GM19025 (cell line): ENCODE data around the gene GPR183.

Source experiments
- ATAC-seq: cut with Tn5 transposase; IDR thresholded peaks from one replicate; pipeline ENCODE4 v1.9.1; 2021; ENCODE audit warnings: mild to moderate bottlenecking, low read depth, moderate library complexity; ENCODE audit not compliant: unreplicated experiment

GPR183 gene

DNA sequence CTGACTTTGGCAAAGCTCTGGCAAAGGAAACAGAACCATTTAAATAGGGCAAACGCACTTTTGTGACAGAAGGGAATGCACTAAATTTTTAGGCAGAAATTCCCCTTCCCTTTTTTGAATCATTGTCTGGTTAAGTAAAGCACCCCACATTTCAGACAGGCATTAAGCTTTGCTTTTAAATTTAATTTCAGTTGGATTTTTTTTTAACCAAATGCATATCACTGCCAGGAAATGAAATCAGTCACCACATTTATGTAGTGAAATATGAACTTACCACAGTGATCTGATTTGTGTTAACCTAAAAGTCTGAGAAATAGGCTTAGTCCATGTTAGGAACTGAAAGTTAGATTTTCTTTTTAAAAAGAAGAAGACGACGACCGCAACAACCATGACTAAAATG, 10.8 kb downstream of the GPR183 start:
- peak; percentile 43 for ATAC-seq

DNA sequence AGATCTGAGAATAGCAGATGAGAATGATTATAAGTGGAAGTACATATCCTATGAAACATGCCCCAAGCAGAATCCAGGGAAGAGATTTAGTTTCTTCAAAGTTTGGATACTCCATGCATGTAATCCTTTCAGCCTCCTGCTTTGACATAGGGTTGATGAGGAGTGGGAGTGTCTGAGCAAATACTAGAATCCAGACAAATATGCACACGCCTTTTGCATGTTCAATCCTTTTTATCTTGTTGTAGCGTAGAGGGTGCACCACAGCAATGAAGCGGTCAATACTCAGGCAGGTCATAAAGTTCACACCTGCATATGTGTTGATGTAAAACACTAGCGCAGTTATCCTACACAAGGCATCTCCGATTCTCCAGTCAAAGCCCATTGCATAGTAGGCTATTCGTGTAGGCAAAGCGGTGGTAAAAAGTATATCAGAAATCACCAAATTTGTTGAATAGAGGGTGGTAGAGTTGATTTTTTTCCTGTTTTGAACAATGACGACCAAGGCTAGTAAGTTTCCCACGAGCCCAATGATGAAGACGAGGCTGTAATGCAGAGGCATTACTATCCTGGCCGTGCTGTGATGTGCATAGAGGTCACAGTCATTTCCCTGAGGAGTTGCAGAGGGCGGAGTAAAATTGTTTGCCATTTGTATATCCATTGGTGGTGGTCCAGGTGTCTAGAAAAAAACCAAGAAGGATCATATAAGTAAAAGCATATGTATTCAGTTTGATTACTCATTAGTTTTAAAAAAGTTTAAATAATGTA, 11.5 kb downstream of the GPR183 start:
- ATAC-seq, result no peak

DNA sequence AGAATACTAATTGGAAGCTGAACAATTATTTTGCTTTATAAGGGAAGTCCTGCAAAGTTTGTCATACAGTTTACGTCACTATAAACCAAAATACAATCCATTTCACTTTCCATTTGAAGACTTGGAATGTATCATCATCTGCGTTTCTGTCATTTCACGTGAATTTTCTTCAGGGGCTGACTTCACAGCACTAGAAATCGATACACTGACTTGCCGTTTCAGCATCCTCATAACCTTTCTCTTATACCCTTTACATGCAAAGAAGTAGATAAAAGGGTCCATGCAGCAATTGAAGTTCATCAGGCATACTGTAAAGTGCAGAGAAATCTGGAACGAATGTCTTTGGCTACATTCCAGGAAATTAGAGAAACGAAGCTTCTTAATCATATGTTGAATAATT, 12.2 kb downstream of the GPR183 start:
- no peak for ATAC-seq

DNA sequence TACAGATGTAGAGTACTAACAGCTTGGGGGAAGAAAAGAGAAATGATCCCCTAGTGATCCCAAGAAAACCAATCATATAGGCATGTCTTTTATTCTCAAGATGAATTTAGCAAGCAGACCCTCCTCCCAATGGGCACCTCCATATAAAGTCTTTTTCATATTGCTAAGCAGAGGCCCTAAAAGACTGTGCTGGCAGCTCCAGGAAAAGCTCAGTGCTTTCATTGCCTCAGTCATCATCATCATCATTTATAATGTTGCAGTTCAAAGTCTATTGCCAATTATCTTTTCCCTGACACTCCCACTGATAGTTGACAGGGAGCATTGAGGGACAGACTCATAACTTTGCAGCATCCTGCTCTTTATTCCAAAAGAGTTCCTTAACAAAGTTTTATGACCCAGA, 13.0 kb downstream of the GPR183 start:
- ATAC-seq, result no peak

DNA sequence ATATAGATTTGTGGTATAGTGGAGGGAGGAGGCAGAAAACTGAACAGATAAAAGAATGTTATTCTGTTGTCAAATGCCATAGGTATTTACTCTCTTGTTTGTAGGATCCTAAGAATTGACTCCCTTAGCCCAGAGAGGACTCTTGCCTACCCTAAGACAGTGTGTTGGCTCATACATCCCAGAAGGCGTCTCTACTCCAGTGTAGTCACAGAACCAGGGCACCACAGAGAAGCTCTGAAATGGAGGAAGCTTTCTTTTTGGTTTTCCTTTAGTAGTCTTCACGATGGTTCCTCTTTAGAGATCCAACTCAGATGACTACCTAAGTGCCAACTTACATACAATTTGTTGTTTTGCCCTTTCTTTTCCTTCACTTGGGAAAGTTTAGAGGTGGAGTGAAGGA, 14.0 kb downstream of the GPR183 start:
- no peak for ATAC-seq

DNA sequence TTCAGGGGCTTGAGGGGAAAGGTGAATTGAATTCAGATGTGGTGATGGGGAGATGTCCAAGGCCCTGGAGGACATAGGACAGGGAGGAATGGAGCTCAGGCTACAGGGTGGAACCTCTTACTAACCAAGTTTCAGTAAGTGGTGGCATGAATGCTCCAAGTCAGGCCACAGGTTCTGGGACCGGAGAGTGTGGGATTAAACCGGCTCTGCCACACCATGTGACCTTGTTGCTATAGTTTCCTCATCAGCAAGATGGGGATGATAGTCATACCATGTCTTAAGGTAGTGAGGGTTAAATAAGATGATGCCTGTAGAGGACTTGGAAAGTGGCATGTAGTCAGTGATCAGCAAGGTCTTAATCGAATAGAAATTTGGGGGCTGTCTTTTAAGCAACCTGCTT, 16.3 kb downstream of the GPR183 start:
- no peak for ATAC-seq

DNA sequence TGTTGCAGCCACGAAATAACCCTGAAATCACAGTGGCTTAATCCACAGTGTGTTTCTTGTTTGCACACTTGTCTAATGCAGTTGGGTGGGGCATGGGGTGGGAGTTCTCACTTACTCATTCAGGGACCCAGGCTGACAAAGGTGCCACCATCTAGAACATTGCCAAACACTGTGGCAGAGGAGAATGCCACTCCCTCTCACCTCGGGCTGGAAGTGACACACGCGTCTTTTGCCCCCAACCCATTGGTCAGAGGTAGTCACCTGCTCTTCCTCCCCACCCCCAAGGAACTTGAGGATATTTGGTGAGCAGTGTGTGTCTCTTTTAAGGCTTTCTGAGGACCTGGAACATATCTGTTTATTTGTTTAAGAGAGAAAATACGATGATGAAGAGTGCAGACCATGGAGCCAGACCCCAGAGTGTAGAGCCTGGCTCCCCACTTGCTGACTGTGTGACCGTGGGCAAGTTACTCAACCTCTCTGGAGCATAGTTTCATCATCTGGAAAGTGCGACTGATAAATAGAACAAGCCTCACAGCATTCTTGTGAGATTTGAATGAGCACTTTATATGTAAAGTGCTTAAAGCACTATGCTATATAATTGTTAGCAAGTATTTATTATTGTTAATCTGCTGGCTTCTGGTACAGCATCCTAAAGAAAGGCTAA, 17.4 kb downstream of the GPR183 start:
- no peak for ATAC-seq

DNA sequence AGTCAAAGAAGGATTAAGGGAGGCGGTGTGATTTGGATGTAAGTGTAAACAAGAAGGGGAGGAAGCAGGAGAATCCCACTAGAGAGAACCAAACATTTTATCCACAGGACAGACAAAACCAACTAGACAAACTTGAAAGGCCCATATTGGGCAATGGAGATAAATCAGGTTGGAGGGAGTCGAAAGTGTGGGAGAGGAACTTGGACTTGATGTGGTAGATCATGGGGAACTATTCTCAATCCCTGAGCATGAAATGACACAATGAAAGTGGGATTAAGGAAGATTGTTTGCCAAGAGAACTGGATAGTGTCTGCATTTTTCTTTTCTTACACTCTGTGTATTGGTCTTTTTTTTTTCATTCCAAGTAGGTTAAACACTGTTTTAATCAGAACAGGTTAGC, 17.9 kb downstream of the GPR183 start:
- ATAC-seq, result no peak

DNA sequence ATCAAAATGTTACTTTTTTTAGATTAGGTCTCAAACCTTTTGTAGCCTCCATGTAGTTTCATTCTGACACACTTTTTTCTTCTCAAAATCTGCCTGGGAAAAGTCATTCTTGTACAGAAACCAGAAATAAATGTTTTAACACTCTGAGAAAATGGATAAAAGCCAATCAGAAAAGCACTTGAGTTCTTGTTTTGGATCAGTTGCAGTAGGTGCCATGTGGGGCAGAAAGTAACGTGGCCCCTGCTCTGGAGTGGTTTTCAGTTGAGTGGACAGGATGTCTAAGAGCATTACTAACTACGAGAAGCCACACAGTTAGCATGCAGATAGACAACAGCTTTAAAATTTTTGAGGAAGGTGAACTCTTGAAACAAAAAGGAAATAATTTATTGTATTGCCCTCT, 19.1 kb downstream of the GPR183 start:
- peak; percentile 75 for ATAC-seq

DNA sequence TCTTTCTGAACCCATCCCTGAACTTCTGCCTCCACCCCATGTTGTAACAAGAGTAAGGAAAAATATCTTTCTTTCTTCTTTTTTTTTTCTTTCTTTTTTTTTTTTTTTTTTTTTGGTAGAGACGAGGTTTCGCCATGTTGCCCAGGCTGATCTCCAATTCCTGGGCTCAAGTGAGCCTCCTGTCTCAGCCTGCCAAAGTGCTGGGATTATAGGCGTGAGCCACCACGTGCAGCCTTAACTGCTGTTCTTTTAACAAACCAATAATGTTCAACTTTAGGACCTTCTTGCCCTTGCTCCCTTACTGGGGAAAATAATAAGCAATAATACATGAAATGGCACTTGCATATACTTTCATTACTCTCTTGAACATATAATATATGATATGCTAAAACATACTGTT, 19.6 kb downstream of the GPR183 start:
- ATAC-seq, result no peak

DNA sequence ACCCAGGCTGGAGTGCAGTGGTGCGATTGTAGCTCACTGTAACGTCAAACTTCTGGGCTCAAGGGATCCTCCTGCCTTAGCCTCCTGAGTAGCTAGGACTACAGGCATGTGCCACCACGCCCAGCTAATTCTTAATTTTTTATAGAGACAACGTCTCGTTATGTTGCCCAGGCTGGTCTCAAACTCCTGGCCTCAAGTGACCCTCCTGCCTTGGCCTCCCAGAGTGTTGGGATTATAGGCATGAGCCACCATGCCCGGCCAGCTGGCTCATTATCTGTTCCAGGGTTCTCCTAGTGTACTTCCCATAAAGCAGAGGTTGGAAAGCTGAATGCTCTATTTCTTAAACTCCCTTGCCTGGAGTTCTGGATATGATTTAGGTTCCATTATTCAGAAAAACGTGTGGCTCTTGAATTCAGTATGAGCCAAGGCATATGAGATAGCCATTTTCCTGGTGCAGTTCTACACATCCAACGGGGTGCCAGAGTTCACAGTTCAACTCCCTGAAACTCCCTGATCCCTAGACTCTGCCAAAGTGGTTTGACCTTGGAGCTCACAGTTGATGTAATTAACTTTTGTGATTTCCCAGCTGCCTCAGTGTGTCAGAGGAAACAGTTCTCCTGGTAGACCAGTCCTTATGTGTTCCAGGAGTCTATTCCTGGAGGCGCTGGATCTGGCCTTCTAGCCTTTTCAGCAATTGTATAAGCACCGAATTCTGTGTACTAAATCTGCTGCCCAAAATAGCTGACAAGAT, 21.6 kb downstream of the GPR183 start:
- no peak for ATAC-seq

DNA sequence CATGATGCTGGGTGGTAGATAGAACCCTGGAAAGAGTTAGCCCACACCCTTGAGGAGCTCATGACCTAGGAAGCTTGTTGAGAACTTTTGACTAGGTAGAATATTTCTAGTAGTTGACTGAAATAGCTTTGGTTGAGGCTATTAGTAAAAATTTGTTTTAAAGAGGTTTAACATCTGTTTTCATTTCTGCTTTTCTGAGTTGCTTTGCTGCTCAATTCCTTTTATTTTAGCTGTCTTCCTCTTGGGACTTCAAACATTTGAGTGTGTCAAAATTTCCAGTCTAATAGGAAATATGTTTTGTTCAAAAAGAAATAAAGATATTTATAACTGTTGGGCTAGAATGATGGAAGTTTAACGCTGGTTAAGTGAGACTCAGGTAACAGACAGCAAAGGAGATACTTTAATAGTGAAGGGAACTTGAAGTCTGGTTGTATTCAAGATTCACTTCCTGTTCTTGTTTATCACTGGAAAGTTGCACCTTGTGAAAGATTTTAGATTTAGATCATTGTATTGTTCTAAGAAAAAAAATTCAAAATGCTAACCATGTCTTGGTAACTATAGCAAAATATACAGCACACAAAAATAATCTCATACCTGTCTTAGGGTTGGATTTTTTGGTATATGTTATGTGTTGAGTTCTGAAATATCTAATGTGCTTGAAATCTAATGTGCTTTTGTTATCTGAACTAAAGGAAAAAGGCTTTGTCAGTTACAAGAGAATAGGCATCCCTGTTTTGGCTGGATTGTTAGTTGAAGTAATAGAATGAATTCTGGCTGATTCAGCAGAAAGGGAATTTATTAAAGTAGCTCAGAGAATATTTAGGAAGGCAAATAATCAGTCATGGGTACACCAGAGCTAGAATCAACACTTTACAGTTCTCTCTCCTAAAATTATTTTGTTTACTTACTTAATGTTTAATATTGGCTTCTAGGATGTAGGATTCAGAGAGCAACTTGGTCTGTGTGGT, 24.7 kb downstream of the GPR183 start:
- peak; percentile 49 for ATAC-seq

DNA sequence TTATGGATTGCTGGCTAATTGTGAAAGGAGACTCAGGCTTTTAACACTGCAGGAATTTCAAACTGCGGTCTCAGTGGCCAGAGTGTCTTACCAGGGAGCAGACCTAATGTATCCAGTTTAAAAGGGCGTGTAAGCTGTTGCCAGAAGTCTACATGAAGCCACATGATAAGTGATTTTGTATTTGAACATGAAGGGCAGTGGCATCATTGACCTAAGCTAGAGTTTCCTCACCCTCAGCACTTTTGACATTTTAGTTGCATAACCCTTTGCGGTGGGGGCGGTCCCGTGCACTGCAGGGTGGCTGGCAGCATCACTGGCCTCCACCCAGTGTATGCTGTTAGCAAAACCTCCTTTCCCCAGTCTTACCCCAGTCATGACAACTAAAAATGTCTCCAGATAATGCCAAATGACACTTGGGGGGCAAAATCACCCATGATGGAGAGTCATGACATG, 25.4 kb downstream of the GPR183 start:
- ATAC-seq, result peak; percentile 72

DNA sequence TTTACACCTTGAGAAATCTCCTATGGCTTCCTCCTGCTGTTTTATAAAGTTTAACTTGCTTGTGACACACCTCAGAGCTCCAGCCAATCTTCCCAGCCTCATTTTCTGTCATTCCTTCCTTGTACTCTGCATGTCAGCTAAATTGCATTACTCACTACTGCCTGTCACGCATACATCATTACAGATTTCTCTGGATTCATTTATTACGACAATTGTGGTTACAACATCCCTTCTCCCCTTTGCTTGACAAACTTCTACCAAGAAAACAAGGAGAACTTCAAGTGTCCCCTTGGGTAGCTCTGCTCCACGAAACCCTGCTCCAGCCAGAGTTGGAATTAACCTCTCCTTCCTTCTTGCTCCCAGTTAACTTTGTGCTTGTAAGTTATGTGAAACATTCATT, 27.0 kb downstream of the GPR183 start:
- no peak for ATAC-seq

DNA sequence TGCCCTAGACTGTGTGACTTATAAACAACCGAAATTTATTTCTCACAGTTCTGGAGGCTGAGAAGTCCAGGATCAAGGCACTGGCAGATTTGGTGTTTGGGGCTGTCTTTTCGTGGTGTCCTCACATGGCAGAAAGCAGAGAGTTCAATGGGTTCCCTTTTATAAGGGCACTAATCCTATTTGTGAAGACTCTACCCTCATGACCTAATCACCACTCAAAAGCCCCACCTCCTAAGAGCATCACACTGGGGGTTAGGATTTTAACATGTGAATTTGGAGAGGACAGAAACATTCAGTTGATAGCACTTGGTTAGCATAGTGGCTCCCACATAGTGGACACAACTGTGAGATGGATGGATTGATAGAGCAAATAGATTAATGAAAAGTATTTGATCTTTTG, 27.6 kb downstream of the GPR183 start:
- no peak for ATAC-seq

DNA sequence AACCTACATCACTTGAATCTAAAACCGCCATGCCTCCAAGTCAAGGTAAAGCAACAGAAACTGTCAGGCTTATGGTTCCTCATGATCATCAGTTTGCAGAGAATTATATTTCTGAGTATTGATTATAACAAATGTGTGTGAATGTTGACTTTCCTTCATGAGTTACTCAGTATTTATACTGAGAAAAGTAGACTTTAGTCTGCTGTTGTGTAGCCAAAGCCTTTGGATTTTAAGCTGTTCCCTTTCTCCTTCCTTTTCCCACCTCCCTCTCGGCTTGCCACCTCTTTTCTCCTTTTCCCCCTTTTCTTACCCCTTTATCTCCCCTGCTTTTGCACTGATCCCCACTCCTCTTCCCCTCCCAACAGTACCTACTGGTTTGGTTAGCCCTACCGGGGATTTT, 28.4 kb downstream of the GPR183 start:
- ATAC-seq, result no peak

DNA sequence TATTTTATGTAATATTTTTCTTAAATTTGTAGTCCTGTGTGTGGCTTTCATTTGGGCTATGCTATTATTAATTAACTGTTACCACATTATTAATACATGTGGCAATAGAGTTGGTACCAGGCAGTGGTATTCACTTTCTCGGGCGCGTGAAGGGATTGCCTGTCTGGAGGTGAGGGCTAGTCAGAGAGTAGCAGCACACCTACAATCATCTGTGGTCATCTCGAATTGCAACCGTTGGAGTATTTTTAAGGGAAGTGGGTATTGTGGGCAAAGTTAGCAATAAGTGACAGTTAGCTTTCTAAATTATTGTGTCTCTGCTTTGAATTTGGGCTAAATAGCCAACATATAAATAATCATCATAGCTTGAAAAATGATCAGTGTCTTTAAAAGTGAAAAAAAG, 29.0 kb downstream of the GPR183 start:
- no peak for ATAC-seq

DNA sequence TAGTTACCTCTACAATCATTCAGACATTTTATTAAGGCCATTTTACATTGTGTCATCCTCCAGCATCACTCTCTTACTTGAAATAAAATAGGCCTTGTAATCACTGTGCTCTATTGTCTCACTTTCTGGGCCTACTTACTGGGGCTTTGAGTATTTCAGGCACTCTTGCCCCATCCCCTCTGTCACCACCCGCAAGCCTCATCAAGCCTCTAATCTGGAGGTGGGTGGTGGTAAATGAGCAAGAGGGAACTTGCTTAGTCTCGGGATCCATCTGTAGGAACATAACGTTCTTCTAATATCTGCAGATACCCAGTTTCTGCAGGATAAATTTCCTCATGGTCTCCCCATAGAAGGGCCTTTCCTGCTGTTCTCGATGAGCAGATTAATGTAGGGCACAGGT, 29.6 kb downstream of the GPR183 start:
- ATAC-seq, result no peak

DNA sequence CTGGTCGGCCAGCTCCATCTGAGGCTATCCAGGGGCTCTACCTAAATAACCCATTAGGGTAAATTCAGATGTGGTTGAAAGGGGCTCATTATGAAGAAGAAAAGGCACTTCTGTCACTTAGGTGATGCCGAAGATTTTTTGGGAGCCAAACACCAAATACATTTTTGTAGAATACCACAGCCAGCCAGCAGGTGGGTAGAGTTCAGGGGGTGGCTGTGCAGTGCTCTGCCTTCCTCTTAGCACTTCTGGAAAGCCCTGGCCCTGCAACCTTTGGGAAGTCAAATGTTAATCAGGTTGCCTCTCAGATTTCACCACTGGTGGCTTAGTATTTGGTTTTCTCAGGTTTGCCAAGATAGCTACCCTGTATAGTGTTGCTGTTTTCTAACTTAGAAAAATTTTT, 30.5 kb downstream of the GPR183 start:
- ATAC-seq, result no peak

DNA sequence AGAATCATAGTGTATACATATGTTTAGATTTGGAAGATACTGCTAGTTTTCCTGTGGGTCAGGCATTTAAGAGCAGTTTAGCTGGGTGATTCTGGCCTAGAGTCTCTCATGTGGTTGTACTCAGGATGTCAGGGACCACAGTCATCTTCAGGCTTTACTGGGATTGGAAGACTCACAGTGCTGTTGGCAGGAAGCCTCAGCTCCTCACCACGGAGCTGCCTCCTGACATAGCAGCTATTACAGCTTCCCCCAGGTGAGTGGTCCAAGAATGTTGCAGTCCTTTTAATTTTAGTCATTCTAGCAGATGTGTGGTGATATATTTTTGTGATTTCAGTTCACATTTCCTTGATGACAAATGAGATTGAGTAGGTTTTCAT, 32.1 kb downstream of the GPR183 start:
- no peak for ATAC-seq
